ENCODE measurements around the gene NAA16. TPM values are rescaled to one million over a fixed set of nuclear protein-coding genes. Genes with fewer than 3 reads are reported as not detected.
A peak's percentile ranks its signal among the peaks of the same experiment; 100 is the strongest.

Gene NAA16
- total and polyA plus RNA-seq, 5 donors, result 6.3 to 14.2 (median 13.3) TPM

DNA sequence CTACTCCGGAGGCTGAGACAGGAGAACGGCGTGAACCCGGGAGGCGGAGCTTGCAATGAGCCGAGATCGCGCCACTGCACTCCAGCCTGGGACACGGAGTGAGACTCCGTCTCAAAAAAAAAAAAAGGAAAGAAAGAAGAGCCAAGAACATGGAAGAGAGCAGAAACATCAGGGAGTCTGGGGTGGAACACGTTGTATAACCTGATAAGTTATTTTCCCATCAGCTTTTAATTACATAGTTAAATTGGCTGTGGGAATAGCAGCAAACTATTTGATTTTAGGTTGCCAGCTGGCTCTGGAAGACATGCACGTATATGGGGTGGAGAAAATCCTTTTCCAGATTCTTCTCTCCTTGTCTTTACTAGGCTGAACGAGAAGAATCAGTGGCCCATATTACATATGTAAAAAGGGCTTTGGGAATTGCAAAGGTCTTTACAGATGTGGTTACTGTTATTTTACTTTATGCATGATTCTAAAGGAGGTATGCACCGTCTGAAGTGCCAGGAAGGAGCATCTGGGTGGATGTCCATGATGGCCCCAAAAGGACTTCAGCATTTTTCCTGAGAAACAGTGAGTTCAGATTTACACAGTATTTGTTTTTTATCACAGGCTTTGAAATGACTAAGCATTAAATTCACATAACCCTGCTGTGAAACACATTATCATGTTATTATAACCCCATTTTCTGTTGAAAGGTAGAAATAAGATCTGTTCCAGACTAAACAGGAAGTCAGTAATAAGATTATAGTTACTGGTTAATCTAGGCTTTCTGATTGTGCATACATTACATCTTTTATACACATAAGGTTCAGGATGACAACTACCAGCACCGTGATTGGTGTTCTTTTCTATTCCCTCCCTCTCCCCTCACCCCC, 4.6 kb upstream of the NAA16 start:
- ATAC-seq, result no peak
- Histone ChIP-seq H3K4me3 (ENCODE audit: low read length) (no peak overlapping the region), H3K27ac (ENCODE audit: low read length) (no peak overlapping the region), H3K4me1 (ENCODE audit: control insufficient read depth, insufficient read depth, low read length) (no peaks in the 10 kb centered on the region), H3K9me3 (ENCODE audit: control insufficient read depth, low read length) (no peaks in the 10 kb centered on the region), H3K27me3 (ENCODE audit: control insufficient read depth, insufficient read depth) (no peaks in the 10 kb centered on the region)
- WGBS, result 66% methylated on average over 15 of the region's 15 CpGs
- DNase-seq, result no peak
- intact Hi-C loops (cut with DNase I), result no loop called here

DNA sequence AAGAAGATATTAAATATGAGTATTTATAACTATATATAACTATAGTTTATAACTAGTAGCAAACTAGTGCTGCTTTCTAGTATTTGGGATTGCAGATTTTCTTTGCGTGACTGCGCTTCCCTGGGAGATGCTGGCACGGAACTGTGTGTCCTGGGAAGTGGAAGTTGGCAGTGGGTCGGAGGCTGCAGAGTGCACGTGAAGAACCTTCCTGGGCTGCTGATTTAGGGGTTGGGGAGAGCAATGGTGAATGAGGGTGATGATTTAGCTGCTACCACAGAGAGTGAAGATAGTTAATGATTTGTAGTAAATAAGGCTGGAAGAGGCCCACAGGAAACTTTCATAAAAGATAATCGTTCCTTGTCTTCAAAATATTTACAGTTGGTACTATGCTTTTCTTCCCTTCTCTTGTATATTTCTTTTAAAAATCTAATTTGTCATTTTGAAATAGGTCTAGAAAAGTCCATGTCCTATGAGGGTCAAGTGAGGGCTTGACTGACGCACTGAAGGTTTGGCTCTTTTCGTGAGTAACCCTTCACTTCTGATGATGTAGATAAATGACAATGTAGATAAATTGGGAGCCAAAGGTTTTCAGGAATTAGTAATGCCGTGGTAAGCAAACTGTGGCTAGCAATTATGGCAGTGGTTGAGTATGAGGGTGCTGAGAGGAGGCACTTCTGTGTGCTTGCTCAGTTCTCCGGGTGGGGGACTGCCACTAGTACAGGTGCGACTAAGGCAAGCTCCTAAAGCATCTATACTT, 3.0 kb upstream of the NAA16 start:
- ATAC-seq, result no peak
- no peak for DNase-seq
- no peak overlapping the region for H3K27ac ChIP-seq (ENCODE audit: low read length)
- WGBS, result 85% methylated on average over 11 of the region's 11 CpGs
- intact Hi-C loops (cut with DNase I), result no loop called here
- H3K4me3 ChIP-seq (ENCODE audit: low read length), result no peak overlapping the region
- no peaks in the 10 kb centered on the region for H3K27me3 ChIP-seq (ENCODE audit: control insufficient read depth, insufficient read depth)
- no peaks in the 10 kb centered on the region for H3K9me3 ChIP-seq (ENCODE audit: control insufficient read depth, low read length)
- no peaks in the 10 kb centered on the region for H3K4me1 ChIP-seq (ENCODE audit: control insufficient read depth, insufficient read depth, low read length)

DNA sequence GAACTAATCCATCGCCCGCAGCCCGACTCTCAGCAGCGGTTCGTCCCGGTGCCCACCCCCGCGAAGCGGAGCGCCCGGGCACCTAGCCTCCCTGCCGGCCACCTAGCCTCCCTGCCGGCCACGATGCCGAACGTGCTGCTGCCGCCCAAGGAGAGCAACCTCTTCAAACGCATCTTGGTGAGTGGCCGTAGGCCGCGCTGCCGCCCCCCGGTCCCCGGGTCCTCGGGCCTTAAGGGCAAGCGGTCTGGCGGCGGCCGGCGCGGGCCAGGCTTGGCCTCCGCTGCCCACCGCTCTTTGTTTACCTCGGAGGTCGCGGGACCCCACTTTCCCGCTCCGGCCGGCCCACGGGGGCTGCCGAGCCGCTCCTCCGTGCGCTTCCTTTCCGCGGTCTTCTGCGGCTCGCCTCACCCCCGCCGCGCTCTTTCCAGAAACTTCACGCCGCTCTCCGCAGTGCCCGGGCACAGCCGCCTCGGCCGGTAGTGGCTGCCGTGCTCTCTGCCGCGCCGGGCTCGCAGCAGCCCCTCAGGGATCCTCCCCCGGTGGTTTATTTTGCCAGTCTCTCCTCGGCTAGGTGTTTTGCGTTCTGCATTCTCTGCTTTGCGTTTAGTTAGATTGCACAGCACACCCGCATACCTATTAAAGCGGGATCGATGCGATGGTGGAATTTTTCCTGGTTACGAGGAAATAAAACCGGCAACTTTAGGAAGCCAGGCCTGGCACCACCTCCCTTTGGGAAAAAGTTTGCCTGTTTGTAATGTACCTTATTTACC, 524 bp downstream of the NAA16 start:
- under 1% methylated on average over 73 of the region's 73 CpGs for WGBS
- Histone ChIP-seq H3K4me3 (ENCODE audit: low read length) (peak overlapping the region; percentile 90), H3K4me1 (ENCODE audit: control insufficient read depth, insufficient read depth, low read length) (peaks cover 8% of the 10 kb centered on the region), H3K27ac (ENCODE audit: low read length) (peak overlapping the region; percentile 92), H3K27me3 (ENCODE audit: control insufficient read depth, insufficient read depth) (no peaks in the 10 kb centered on the region), H3K9me3 (ENCODE audit: control insufficient read depth, low read length) (no peaks in the 10 kb centered on the region)
- peak; percentile 43 to 77 (median 71) for DNase-seq
- intact Hi-C loops (cut with DNase I), result no loop called here
- ATAC-seq, result peak; percentile 79 to 85

DNA sequence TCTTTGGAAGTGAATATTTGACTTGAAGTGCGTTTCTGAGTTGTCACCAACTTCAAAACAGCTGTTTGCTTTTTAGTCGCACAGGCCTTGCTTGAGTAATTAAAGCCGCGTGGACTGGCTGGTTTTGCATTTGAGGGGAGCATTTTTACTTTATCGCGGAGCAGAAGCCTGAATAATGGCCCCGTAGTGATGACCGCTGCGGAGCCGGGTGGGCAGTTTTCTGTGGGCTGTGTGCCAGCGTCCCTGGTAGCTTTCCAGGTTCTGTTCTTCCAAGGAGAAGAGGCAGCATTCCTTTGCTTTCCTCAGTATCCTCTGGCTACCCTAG, 1.1 kb downstream of the NAA16 start:
- H3K4me1 ChIP-seq (ENCODE audit: control insufficient read depth, insufficient read depth, low read length), result peaks cover 8% of the 10 kb centered on the region
- intact Hi-C loops (cut with DNase I), result no loop called here
- H3K9me3 ChIP-seq (ENCODE audit: control insufficient read depth, low read length), result no peaks in the 10 kb centered on the region
- under 1% methylated on average over 11 of the region's 11 CpGs for WGBS
- H3K4me3 ChIP-seq (ENCODE audit: low read length), result peak overlapping the region; percentile 90
- DNase-seq, result peak; percentile 51 to 79 (median 78)
- H3K27me3 ChIP-seq (ENCODE audit: control insufficient read depth, insufficient read depth), result no peaks in the 10 kb centered on the region
- H3K27ac ChIP-seq (ENCODE audit: low read length), result peak overlapping the region; percentile 92
- ATAC-seq, result peak in 1 of 2 donors; percentile 15

DNA sequence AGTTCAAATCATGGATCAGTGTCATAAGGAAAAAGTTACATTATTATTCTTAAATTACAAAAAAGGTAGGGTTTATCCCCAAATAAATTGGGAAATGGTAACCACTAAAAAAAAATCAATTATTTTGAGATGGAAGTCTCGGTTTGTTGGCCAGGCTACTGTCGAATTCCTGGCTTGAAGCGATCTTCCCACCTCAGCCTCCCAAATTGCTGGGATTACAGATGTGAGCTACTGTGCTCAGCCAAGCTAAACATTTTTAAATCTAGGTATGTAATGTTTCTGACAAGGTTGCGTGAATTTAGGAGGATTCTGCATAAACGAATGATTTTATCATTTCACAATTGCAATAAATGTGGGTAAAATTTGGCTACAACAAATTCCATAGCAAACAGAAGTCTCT, 2.0 kb downstream of the NAA16 start:
- intact Hi-C loops (cut with DNase I), result no loop called here

DNA sequence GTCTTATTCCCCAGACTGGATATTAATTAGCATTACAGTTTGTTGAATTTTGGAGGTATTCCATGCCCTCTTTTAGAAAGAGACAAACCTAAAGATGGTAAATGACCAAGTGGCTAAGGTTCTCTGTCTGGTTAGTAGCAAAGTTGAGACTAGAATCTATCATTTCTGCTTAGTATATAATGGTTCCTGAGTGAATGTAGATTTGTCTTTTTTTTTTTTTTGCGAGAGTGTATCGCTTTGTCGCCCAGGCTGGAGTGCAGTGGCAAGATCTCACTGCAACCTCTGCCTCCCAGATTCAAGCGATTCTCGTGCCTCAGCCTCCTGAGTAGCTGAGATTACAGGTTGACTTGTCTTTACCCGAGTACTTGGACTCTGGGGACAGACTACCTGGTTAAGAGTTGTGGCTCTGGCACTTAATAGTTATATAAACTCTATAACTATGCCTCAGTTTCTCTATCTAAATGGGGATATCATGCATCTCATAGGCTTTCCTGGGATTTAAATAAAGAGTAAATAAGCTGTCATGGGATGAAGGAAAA, 2.7 kb downstream of the NAA16 start:
- ATAC-seq, result no peak
- 86% methylated on average over 6 of the region's 6 CpGs for WGBS
- Histone ChIP-seq H3K9me3 (ENCODE audit: control insufficient read depth, low read length) (no peaks in the 10 kb centered on the region), H3K4me3 (ENCODE audit: low read length) (no peak overlapping the region), H3K27ac (ENCODE audit: low read length) (peak overlapping the region; percentile 13), H3K4me1 (ENCODE audit: control insufficient read depth, insufficient read depth, low read length) (peaks cover 8% of the 10 kb centered on the region), H3K27me3 (ENCODE audit: control insufficient read depth, insufficient read depth) (no peaks in the 10 kb centered on the region)
- no peak for DNase-seq
- intact Hi-C loops (cut with DNase I), result no loop called here

More for the DNA sequence above, 2.0 kb downstream of the NAA16 start:
- peaks cover 8% of the 10 kb centered on the region for H3K4me1 ChIP-seq (ENCODE audit: control insufficient read depth, insufficient read depth, low read length)
- no peaks in the 10 kb centered on the region for H3K9me3 ChIP-seq (ENCODE audit: control insufficient read depth, low read length)
- peak overlapping the region; percentile 90 for H3K4me3 ChIP-seq (ENCODE audit: low read length)
- ATAC-seq (no peak), DNase-seq (no peak)
- no peak overlapping the region for H3K27ac ChIP-seq (ENCODE audit: low read length)
- 54% methylated on average over 5 of the region's 5 CpGs for WGBS
- no peaks in the 10 kb centered on the region for H3K27me3 ChIP-seq (ENCODE audit: control insufficient read depth, insufficient read depth)

DNA sequence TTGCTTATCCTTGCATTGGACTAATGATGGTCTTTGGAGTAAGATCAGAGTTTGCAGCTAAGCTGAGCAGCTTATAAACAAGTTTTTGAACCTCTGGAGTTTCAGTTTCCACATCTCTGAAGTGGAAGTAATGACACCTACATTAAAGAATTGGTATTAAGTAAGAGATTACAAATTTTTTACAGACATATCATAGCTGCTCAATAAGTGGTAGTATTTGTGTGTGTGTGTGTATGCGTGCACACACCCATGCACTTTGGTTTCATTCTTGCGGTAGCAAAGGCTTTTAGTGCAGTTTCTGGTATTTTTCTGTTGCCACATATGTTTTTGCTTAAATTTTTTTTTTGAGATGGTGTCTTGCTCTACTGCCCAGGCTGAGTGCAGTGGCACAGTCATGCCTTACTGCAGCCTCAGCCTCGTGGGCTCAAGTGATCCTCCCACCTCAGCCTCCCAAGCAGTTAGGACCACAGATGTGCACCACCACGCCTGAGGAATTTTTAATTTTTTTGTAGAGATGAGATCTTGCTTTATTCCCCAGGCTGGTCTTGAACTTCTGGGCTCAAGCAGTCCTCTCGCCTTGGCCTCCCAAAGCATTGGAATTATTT, 4.5 kb downstream of the NAA16 start:
- no peaks in the 10 kb centered on the region for H3K27me3 ChIP-seq (ENCODE audit: control insufficient read depth, insufficient read depth)
- no peak overlapping the region for H3K4me3 ChIP-seq (ENCODE audit: low read length)
- no peaks in the 10 kb centered on the region for H3K9me3 ChIP-seq (ENCODE audit: control insufficient read depth, low read length)
- ATAC-seq (no peak), DNase-seq (no peak)
- H3K4me1 ChIP-seq (ENCODE audit: control insufficient read depth, insufficient read depth, low read length), result peaks cover 8% of the 10 kb centered on the region
- H3K27ac ChIP-seq (ENCODE audit: low read length), result no peak overlapping the region
- intact Hi-C loops (cut with DNase I), result no loop called here
- WGBS, result 94% methylated on average over 5 of the region's 5 CpGs

DNA sequence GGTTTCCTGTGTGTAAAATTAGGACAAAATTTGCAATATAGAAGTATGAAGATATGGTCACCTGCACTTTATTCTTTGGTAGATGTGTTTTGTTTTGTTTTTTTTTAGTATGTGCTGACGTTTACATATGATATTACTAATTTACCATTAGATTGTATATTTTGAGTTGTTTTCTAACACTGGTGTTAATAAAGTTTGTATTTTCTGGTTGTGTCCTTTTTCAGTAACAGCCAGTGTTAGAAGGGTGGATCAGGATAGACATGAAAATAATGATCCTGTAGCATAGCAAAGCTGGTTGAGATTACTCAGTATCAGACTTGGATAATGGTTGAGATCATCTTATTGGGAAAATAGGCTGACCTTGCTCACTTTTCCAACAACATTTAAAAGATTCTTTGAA, 6.2 kb downstream of the NAA16 start:
- ATAC-seq, result no peak
- H3K27ac ChIP-seq (ENCODE audit: low read length), result no peak overlapping the region
- H3K4me1 ChIP-seq (ENCODE audit: control insufficient read depth, insufficient read depth, low read length), result peaks cover 8% of the 10 kb centered on the region
- no peak overlapping the region for H3K4me3 ChIP-seq (ENCODE audit: low read length)
- DNase-seq, result no peak
- no peaks in the 10 kb centered on the region for H3K9me3 ChIP-seq (ENCODE audit: control insufficient read depth, low read length)
- 83% methylated on average over 1 of the region's 1 CpG for WGBS
- no peaks in the 10 kb centered on the region for H3K27me3 ChIP-seq (ENCODE audit: control insufficient read depth, insufficient read depth)
- intact Hi-C loops (cut with DNase I), result no loop called here

DNA sequence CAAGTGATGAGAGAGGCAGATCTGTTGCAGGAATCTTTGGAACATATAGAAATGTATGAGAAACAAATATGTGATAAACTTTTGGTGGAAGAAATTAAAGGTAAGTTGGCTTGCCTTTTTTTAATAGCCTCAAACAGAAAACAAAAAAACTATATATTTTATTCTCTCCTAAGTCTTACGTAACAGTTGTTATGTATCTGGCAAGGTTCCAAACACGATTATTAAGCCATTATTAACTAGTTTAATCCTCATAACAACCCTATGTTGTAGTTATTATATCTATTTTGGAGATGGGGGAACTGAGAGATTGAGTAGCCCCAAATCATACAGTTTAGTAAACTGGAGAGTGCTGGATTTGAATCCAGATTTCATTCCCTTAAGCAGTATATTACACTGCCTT, 14.7 kb downstream of the NAA16 start:
- intact Hi-C loops (cut with DNase I), result no loop called here
- 67% methylated on average over 2 of the region's 2 CpGs for WGBS
- ATAC-seq (no peak), DNase-seq (no peak)
- no peak overlapping the region for H3K27ac ChIP-seq (ENCODE audit: low read length)
- no peaks in the 10 kb centered on the region for H3K9me3 ChIP-seq (ENCODE audit: control insufficient read depth, low read length)
- H3K27me3 ChIP-seq (ENCODE audit: control insufficient read depth, insufficient read depth), result no peaks in the 10 kb centered on the region
- H3K4me1 ChIP-seq (ENCODE audit: control insufficient read depth, insufficient read depth, low read length), result no peaks in the 10 kb centered on the region
- H3K4me3 ChIP-seq (ENCODE audit: low read length), result no peak overlapping the region

DNA sequence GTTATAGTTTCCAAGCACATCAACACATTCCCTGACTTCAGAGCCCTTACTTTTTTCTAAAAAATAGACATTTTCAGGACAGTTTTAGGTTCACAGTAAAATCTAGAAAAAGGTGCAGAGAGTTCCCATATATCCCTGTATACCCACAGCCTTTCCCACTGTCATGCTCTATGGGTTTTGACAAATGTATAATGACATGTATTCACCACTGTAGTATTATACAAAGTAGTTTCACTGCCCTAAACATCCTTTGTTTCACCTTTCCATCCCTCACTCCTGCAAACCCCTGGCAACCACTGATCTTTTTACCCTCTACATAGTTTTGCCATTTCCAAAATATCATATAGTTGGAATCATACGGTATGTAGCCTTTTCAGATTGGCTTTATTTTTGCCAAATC, 15.6 kb downstream of the NAA16 start:
- H3K27ac ChIP-seq (ENCODE audit: low read length), result no peak overlapping the region
- ATAC-seq (no peak), DNase-seq (no peak)
- H3K4me3 ChIP-seq (ENCODE audit: low read length), result no peak overlapping the region
- intact Hi-C loops (cut with DNase I), result no loop called here
- no peaks in the 10 kb centered on the region for H3K27me3 ChIP-seq (ENCODE audit: control insufficient read depth, insufficient read depth)
- no peaks in the 10 kb centered on the region for H3K4me1 ChIP-seq (ENCODE audit: control insufficient read depth, insufficient read depth, low read length)
- 88% methylated on average over 1 of the region's 1 CpG for WGBS
- no peaks in the 10 kb centered on the region for H3K9me3 ChIP-seq (ENCODE audit: control insufficient read depth, low read length)
